Smooth muscle cell of trachea (primary cell): ENCODE results near the gene UNC80. TPM values are rescaled to one million over a fixed set of nuclear protein-coding genes. Genes with fewer than 3 reads are reported as not detected.

Experiments used
- total RNA-seq: library from RNA; depleted of rRNA; stranded (reverse); fragments of >200 nt; gene quantifications from 2 replicates; pipeline ENCODE4 v1.2.1, GENCODE V29; 2014

Gene UNC80, protein sequence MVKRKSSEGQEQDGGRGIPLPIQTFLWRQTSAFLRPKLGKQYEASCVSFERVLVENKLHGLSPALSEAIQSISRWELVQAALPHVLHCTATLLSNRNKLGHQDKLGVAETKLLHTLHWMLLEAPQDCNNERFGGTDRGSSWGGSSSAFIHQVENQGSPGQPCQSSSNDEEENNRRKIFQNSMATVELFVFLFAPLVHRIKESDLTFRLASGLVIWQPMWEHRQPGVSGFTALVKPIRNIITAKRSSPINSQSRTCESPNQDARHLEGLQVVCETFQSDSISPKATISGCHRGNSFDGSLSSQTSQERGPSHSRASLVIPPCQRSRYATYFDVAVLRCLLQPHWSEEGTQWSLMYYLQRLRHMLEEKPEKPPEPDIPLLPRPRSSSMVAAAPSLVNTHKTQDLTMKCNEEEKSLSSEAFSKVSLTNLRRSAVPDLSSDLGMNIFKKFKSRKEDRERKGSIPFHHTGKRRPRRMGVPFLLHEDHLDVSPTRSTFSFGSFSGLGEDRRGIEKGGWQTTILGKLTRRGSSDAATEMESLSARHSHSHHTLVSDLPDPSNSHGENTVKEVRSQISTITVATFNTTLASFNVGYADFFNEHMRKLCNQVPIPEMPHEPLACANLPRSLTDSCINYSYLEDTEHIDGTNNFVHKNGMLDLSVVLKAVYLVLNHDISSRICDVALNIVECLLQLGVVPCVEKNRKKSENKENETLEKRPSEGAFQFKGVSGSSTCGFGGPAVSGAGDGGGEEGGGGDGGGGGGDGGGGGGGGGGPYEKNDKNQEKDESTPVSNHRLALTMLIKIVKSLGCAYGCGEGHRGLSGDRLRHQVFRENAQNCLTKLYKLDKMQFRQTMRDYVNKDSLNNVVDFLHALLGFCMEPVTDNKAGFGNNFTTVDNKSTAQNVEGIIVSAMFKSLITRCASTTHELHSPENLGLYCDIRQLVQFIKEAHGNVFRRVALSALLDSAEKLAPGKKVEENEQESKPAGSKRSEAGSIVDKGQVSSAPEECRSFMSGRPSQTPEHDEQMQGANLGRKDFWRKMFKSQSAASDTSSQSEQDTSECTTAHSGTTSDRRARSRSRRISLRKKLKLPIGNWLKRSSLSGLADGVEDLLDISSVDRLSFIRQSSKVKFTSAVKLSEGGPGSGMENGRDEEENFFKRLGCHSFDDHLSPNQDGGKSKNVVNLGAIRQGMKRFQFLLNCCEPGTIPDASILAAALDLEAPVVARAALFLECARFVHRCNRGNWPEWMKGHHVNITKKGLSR (N-terminal part only)
- not detected in 2 replicates for total RNA-seq

GRCh38 chr2:209771474-209772289, at the start of gene UNC80:
Gene UNC80, plus strand, starts transcription at chr2:209771832. Its CDS starts 241 bp downstream, at chr2:209772073.

DNA sequence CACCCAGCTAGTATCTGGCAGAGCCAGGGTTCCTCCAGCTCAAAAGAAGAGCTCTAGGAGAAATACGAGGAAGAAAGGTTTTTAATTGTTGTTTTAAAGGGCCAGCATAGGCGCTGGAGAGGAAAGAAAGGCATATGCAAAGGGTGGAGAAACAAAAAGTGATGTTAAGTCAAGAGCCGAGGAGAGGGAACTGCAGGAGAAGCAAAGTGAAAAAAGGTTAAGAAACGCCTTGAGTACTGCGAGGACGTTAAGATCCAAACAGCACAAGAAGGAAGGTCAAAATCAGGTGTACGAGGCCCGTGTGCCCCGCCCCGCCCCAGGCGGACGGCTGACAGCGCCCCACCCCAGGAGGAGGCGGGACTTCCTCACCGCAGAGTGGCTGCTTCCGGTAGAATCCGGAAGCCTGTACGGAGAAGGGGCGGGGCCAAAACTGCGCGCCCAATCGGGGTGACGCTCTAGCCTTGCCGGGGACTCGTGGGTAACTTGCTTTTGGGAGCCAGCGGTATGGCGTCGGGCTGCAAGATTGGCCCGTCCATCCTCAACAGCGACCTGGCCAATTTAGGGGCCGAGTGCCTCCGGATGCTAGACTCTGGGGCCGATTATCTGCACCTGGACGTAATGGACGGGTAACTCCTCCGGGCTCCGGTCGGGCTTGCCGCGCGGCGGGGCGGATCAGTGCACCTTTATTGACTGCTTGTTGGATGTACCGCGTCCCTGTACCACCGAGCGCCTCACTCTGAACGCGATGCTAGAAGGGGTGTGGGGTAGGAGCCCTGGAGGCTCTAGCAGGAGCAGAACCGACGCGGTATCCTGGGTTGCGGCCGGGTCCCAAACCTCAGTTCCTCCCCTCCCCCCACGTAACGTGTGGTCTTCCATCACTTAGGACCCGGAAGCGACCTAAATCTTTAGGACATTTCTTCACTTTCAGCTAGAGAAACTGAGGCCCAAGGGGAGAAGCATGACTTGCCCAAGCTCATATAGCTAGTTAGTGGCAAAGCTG, 230.8 kb downstream of the UNC80 start, which contains the start of gene RPE:
TSS of gene RPE (plus strand) at position 481 of the 1,000 bp plus-strand sequence. CDS start at position 505, 24 bp downstream.

Other genes starting within 250 kb of the UNC80 start
- 104 and 110 TPM in 2 replicates for gene RPE, start 230.8 kb downstream of the UNC80 start, total RNA-seq